K562 (cell line): Measurements from ENCODE around the gene PPP1R10. TPM values are rescaled to one million over a fixed set of nuclear protein-coding genes. Genes with fewer than 3 reads are reported as not detected.
A peak's percentile ranks its signal among the peaks of the same experiment; 100 is the strongest.

Experiments used
- ARHGAP35 ChIP-seq: fragments of 450-650 bp; IDR thresholded peaks from 2 replicates; pipeline ENCODE4 v1.6.1; 2018; ENCODE audit not compliant: partially characterized antibody
- EGR1 ChIP-seq: fragments of 450-650 bp; conservative IDR thresholded peaks from 2 replicates; pipeline ENCODE4 v1.6.1; 2017; ENCODE audit warnings: mild to moderate bottlenecking
- FOXP4 ChIP-seq: sonication (generic); formaldehyde crosslinking; IDR thresholded peaks from 2 replicates; pipeline ENCODE4 v1.8.0; 2022; ENCODE audit warnings: mild to moderate bottlenecking, missing genetic modification reagents, borderline replicate concordance
- HBP1 ChIP-seq: fragments of 450-650 bp; formaldehyde crosslinking; IDR thresholded peaks from 2 replicates; pipeline ENCODE4 v1.4.0; 2022; ENCODE audit warnings: missing genetic modification characterization
- MITF ChIP-seq: IDR thresholded peaks from 2 replicates; pipeline ENCODE4 v1.6.1; 2014; ENCODE audit warnings: antibody characterized with exemption
- MTA1 ChIP-seq: fragments of 450-650 bp; IDR thresholded peaks from 2 replicates; pipeline ENCODE4 v1.6.1; 2017; ENCODE audit warnings: borderline replicate concordance
- MTA2 ChIP-seq: fragments of 450-650 bp; IDR thresholded peaks from 2 replicates; pipeline ENCODE4 v1.6.1; 2016; ENCODE audit warnings: low read depth
- PML ChIP-seq: IDR thresholded peaks from 2 replicates; pipeline ENCODE4 v1.6.1; 2012; ENCODE audit warnings: low read length, inconsistent platforms
- RAD51 ChIP-seq: fragments of 450-650 bp; IDR thresholded peaks from 2 replicates; pipeline ENCODE4 v1.7.1; 2016; ENCODE audit warnings: low read depth, mild to moderate bottlenecking, borderline replicate concordance
- RBFOX2 ChIP-seq: fragments of 200-400 bp; formaldehyde crosslinking; IDR thresholded peaks from 2 replicates; pipeline ENCODE4 v1.6.1; 2017; ENCODE audit warnings: low read depth, mild to moderate bottlenecking, low read length, moderate library complexity
- RCOR1 ChIP-seq, 2 experiments: IDR thresholded peaks; 2 replicates each; pipeline ENCODE4 v1.6.1; 2012; ENCODE audit warnings: low read depth in 2 of 2, low read length in 2 of 2, borderline replicate concordance in 1 of 2, improper control_type of control experiment in 1 of 2
- RREB1 ChIP-seq: fragments of 250-450 bp; sonication (Bioruptor Pico); IDR thresholded peaks from 2 replicates; pipeline ENCODE4 v1.4.0; 2020
- SRSF7 ChIP-seq: fragments of 200-400 bp; formaldehyde crosslinking; optimal IDR thresholded peaks from 2 replicates; pipeline ENCODE3; 2017; ENCODE audit warnings: mild to moderate bottlenecking, low read depth, low read length
- THRAP3 ChIP-seq: fragments of 450-650 bp; IDR thresholded peaks from 2 replicates; pipeline ENCODE4 v1.6.1; 2016; ENCODE audit warnings: mild to moderate bottlenecking, inconsistent platforms, borderline replicate concordance
- ZC3H11A ChIP-seq: IDR thresholded peaks from 2 replicates; pipeline ENCODE4 v1.6.1; 2012; ENCODE audit warnings: low read depth, low read length, improper control_type of control experiment
- ZNF41 ChIP-seq: fragments of 250-450 bp; sonication (Bioruptor Pico); conservative IDR thresholded peaks from 2 replicates; pipeline ENCODE4 v1.4.0; 2020; ENCODE audit warnings: mild to moderate bottlenecking
- polyA plus RNA-seq, 8 experiments: library from polyadenylated mRNA; depleted of rRNA in 4 of 8; stranded (reverse) in 5 of 8; unstranded in 3 of 8; fragments of >200 nt; fragmentation: Nextera tagmentation in 2 of 8; fragmentation: Illumina TruSeq in 1 of 8; extraction: Ambion mirVana in 2 of 8; extraction: Trizol in 1 of 8; gene quantifications; 2 replicates each; pipeline versions ENCODE4 v1.2.1 to v1.2.3, GENCODE V29; 2011 to 2014; ENCODE audit warnings: inconsistent platforms in 1 of 8, missing spikeins in 1 of 8
- total RNA-seq, 7 experiments: library from RNA; depleted of rRNA in 6 of 7; stranded (reverse); fragments of >200 nt in 6 of 7; fragmentation: Illumina TruSeq in 2 of 7; extraction: Trizol in 2 of 7; gene quantifications; 2 replicates each; pipeline versions ENCODE4 v1.2.1 to v1.2.3, GENCODE V29; 2011 to 2021; ENCODE audit warnings: low replicate concordance in 1 of 7

Gene PPP1R10
- total and polyA plus RNA-seq, 9 of the 15 experiments (the other 6 are each of a cell fraction or from before 2014, with no cell fraction given): 14.1 to 65.5 (median 32.6) TPM

- TF ChIP-seq RAD51 (peak; percentile 76; the same call in 1 of the 2 replicates), RBFOX2 (peak; percentile 99), SRSF7 (no peak), ZNF41 (peak; percentile 82), RCOR1 (IDR thresholded peaks at IDR 0.05; ENCODE audit: borderline replicate concordance in 1 of 2, low read depth in 2 of 2, low read length in 2 of 2) (no peak; a peak in 1 of 4 replicates), HBP1 (CRISPR knock-in tag) (peak; percentile 99), THRAP3 (peak; percentile 96), MTA2 (0 out of 2 replicates have a peak, but pooled peaks have one; percentile 8), PML (peak; percentile 99), EGR1 (no peak; the same call in 1 of the 2 replicates), MTA1 (peak; percentile 97), MITF (peak; percentile 96), ARHGAP35 (peak; percentile 87), ZC3H11A (no peak), FOXP4 (CRISPR knock-in tag) (peak; percentile 60; the same call in 1 of the 2 replicates), RREB1 (CRISPR knock-in tag) (0 out of 2 replicates have a peak, but pooled peaks have one; percentile 36)
Observed at GRCh38 chr6:30616811-30617564, at the start of gene PPP1R10 (continued).
